22Rv1 (cell line): ENCODE measurements around the gene NRXN3.

ENCODE experiments used
- H3K27ac ChIP-seq: fragments of 450-650 bp; 2 replicates; pipeline ENCODE4 v1.5.1; 2017
- ZFX ChIP-seq: fragments of 450-650 bp; IDR thresholded peaks from 2 replicates; pipeline ENCODE4 v1.6.1; 2017; ENCODE audit warnings: antibody characterized with exemption, borderline replicate concordance
- TF ChIP-seq, protein P1 (sequence below): fragments of 450-650 bp; IDR thresholded peaks from 2 replicates; pipeline ENCODE4 v1.5.1; 2017; ENCODE audit warnings: mild to moderate bottlenecking

NRXN3 gene

GRCh38 chr14:79432640-79433039 is 1262.5 kb downstream of the NRXN3 start:
- H3K27ac ChIP-seq: no peak overlapping the region
- no peak for TF ChIP-seq ZFX
- TF ChIP-seq, protein P1, sequence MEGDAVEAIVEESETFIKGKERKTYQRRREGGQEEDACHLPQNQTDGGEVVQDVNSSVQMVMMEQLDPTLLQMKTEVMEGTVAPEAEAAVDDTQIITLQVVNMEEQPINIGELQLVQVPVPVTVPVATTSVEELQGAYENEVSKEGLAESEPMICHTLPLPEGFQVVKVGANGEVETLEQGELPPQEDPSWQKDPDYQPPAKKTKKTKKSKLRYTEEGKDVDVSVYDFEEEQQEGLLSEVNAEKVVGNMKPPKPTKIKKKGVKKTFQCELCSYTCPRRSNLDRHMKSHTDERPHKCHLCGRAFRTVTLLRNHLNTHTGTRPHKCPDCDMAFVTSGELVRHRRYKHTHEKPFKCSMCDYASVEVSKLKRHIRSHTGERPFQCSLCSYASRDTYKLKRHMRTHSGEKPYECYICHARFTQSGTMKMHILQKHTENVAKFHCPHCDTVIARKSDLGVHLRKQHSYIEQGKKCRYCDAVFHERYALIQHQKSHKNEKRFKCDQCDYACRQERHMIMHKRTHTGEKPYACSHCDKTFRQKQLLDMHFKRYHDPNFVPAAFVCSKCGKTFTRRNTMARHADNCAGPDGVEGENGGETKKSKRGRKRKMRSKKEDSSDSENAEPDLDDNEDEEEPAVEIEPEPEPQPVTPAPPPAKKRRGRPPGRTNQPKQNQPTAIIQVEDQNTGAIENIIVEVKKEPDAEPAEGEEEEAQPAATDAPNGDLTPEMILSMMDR: no peak

GRCh38 chr14:79436335-79436734 is 1266.2 kb downstream of the NRXN3 start:
- no peak overlapping the region for H3K27ac ChIP-seq
- TF ChIP-seq, protein P1: no peak
- TF ChIP-seq ZFX: no peak

GRCh38 chr14:79437951-79438350 is 1267.8 kb downstream of the NRXN3 start:
- no peak overlapping the region for H3K27ac ChIP-seq
- no peak for TF ChIP-seq ZFX
- TF ChIP-seq, protein P1: no peak

GRCh38 chr14:79438696-79439342 is 1268.6 kb downstream of the NRXN3 start:
- TF ChIP-seq ZFX: no peak
- TF ChIP-seq, protein P1: no peak
- H3K27ac ChIP-seq: no peak overlapping the region

DNA sequence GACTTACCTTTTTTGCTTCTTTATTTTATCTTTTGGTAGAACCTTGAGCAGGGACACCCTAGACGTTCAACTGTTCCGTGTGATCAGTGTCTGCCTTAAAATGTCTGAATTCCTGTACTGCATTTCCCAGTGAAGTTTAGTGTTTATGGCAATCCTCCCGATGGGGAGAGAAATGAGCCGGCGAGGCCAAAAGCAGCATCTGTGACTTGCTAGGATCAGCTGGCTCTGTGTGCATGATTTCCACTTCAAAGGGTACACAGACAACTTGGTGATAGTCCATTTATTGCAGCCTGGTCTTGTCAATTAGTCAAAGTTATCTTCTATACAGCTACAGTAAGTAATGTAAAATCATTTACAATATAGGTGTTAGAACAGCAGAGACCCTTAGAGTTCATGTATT is 1272.6 kb downstream of the NRXN3 start:
- H3K27ac ChIP-seq: no peak overlapping the region
- TF ChIP-seq, protein P1: no peak
- TF ChIP-seq ZFX: no peak

DNA sequence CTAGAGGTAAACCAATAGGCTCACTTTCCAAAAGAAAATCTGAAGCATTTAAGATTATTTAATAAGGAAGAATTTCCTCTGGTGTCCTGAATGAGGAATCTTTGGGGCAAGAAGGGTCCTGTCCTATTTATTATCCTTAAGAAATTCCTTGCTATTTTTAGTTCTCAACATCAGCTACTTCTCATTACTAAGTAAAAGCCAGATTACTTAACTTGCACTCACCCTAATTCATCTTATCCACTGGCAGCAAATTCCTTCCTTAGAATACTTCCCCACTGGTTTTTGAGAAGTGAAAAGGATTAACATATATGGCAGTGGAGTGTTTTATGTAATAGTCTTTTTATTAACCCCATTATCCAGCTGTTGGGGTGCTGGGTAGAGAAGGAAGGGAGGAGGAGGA is 1273.4 kb downstream of the NRXN3 start:
- TF ChIP-seq, protein P1: no peak
- no peak for TF ChIP-seq ZFX

DNA sequence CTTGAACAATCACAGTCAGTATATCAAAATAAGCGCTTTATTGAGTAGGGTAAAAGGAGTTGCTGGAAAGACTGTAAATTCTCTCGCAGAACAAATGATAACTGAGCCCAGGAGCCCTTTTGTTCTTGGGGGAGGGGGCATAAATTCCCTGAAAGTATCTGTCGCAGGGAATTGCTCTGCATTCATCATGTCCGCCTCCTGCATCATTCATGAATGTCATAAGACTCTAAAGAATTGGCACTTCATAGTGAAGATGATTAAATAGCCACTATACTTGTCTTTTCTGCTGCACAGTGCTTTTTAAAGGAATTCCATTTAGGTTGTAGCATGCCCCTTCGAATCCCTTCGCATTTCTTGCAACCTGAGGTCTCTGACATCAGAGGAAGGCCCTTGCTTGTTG is 1278.8 kb downstream of the NRXN3 start:
- no peak overlapping the region for H3K27ac ChIP-seq
- TF ChIP-seq ZFX: no peak
- TF ChIP-seq, protein P1: no peak

More for the DNA sequence above, 1273.4 kb downstream of the NRXN3 start:
- H3K27ac ChIP-seq: no peak overlapping the region
